MM.1S (cell line): ENCODE data around the gene TWF2.

Experiments
- EZH2phosphoT487 ChIP-seq: fragments of 300-600 bp; sonication (generic); IDR thresholded peaks from 2 replicates; pipeline ENCODE4 v1.6.1; 2018; ENCODE audit warnings: antibody characterized with exemption, low read length
- TF ChIP-seq, protein P1 (sequence below): fragments of 300-600 bp; sonication (generic); IDR thresholded peaks from 2 replicates; pipeline ENCODE4 v1.5.1; 2016; ENCODE audit warnings: antibody characterized with exemption, low read length, mixed read lengths

DNA sequence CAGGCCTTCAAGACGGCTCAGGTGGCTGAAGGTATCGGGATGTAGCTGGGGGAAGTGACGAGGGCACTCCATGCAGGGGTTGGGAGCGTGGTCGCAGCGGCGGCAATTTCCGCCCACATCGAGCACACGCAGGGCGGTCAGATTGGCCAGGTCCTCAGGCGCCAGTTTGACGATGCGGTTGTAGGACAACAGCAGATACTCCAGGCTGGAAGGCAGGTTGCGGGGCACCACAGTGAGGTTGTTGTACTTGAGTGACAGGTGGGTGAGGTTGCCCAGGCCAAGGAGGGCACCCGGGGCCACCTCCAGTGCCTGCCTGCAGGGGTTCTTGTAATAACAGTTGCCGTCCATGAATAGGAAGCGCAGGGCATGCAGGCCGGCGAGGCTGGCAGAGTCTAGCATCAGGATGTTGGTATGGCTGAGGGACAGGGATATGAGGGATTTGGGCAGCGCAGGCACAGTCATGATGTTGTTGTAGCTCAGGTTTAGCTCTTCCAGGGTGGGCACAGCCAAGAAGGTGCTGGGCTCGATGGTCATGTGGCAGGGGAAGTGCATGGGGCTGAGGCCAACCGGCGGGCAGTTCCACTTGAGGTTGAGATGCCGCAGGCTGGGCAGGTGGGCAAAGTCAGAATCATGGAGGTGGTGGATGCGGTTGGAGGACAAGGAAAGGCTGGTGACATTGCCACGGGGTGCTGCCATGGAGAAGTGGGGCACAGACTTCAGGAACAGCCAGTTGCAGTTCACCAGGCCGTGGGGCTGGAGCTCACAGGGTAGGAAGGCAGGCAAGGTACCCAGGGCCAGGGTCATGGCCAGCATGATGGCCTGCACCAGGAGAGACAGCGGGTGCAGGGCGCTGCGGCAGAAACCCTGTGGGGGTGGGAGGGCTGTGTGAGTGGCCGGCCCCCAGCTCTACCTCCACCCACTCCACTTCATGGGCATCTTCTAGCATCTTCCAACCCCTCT is 15.2 kb downstream of the TWF2 start:
- TF ChIP-seq, protein P1, sequence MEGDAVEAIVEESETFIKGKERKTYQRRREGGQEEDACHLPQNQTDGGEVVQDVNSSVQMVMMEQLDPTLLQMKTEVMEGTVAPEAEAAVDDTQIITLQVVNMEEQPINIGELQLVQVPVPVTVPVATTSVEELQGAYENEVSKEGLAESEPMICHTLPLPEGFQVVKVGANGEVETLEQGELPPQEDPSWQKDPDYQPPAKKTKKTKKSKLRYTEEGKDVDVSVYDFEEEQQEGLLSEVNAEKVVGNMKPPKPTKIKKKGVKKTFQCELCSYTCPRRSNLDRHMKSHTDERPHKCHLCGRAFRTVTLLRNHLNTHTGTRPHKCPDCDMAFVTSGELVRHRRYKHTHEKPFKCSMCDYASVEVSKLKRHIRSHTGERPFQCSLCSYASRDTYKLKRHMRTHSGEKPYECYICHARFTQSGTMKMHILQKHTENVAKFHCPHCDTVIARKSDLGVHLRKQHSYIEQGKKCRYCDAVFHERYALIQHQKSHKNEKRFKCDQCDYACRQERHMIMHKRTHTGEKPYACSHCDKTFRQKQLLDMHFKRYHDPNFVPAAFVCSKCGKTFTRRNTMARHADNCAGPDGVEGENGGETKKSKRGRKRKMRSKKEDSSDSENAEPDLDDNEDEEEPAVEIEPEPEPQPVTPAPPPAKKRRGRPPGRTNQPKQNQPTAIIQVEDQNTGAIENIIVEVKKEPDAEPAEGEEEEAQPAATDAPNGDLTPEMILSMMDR: no peak
- TF ChIP-seq EZH2phosphoT487: no peak
